UCSD-AML1 (cell line): ENCODE results near the gene SCN11A.
A peak's percentile ranks its signal among the peaks of the same experiment; 100 is the strongest.

Source experiments
- DNase-seq: peaks from one replicate; lab custom pipeline; 2025; ENCODE audit not compliant: unreplicated experiment; lab: John Stamatoyannopoulos, UW

SCN11A gene

GRCh38 chr3:39051649-39052561 lies at the start of gene SCN11A, which contains the start of gene WDR48:
SCN11A (minus strand) TSS chr3:39051944; CDS start chr3:38950362, 101,582 bp downstream.
WDR48 (plus strand) TSS chr3:39052016; CDS start chr3:39052026, 10 bp downstream.
- peak; percentile 85 for DNase-seq

GRCh38 chr3:39101022-39101689 lies 49.4 kb upstream of the SCN11A start:
- DNase-seq: no peak

GRCh38 chr3:39100500-39100886 lies 48.7 kb upstream of the SCN11A start:
- DNase-seq: no peak

GRCh38 chr3:39099738-39100499 lies 48.2 kb upstream of the SCN11A start:
- no peak for DNase-seq

- DNase-seq: no peak
These were observed 47.5 kb upstream of the SCN11A start for GRCh38 chr3:39099242-39099641.

- DNase-seq: no peak
These were observed 46.8 kb upstream of the SCN11A start for GRCh38 chr3:39098473-39099000.

- DNase-seq: no peak
These were observed 46.1 kb upstream of the SCN11A start for GRCh38 chr3:39097716-39098472.

GRCh38 chr3:39096775-39097174 lies 45.0 kb upstream of the SCN11A start:
- no peak for DNase-seq

- no peak for DNase-seq
These were observed 44.0 kb upstream of the SCN11A start for GRCh38 chr3:39095778-39096177.

- no peak for DNase-seq
These were observed 43.3 kb upstream of the SCN11A start for GRCh38 chr3:39094851-39095677.

GRCh38 chr3:39090922-39091321 lies 39.2 kb upstream of the SCN11A start:
- no peak for DNase-seq

- DNase-seq: no peak
These were observed 37.1 kb upstream of the SCN11A start for GRCh38 chr3:39088889-39089288.

GRCh38 chr3:39088456-39088855 lies 36.7 kb upstream of the SCN11A start:
- no peak for DNase-seq

- no peak for DNase-seq
These were observed 34.4 kb upstream of the SCN11A start for GRCh38 chr3:39086144-39086543.

- DNase-seq: no peak
These were observed 31.0 kb upstream of the SCN11A start for GRCh38 chr3:39082666-39083313.

- no peak for DNase-seq
These were observed 28.3 kb upstream of the SCN11A start for GRCh38 chr3:39080026-39080425.

GRCh38 chr3:39079530-39079929 lies 27.8 kb upstream of the SCN11A start:
- DNase-seq: no peak

- no peak for DNase-seq
These were observed 24.2 kb upstream of the SCN11A start for GRCh38 chr3:39075910-39076309.

- no peak for DNase-seq
These were observed 16.8 kb upstream of the SCN11A start for GRCh38 chr3:39068556-39068955.
